Effector memory CD8-positive, alpha-beta T cell (primary cell): ENCODE data around the gene HAUS1.
"Not testable (repeated sequence)": the region's sequence is repeated elsewhere in the genome, so short reads cannot be mapped to it uniquely, and the experiment has no call there.

Experiments used
- ATAC-seq: fragments of 150-1000 bp; cut with Tn5 transposase; replicated peaks from 2 replicates; pipeline ENCODE4 v1.10.0; 2021; ENCODE audit warnings: mild to moderate bottlenecking, moderate library complexity
- DNase-seq, 3 experiments: peaks; one replicate each; pipeline ENCODE4 v3.0.0; 2021
- H3K27ac Mint-ChIP-seq, 2 donors: one replicate each; pipeline ENCODE4 v1.8.0; 2022; ENCODE audit warnings: mild to moderate bottlenecking in 2 of 2, mixed read lengths in 2 of 2, moderate library complexity in 2 of 2
- H3K27me3 Mint-ChIP-seq, 2 donors: one replicate each; pipeline ENCODE4 v1.8.0; 2022; ENCODE audit warnings: mixed read lengths in 2 of 2
- H3K36me3 Mint-ChIP-seq: one replicate; pipeline ENCODE4 v1.8.0; 2022; ENCODE audit warnings: mild to moderate bottlenecking, moderate library complexity, mixed read lengths; ENCODE audit not compliant: insufficient read depth
- H3K4me1 Mint-ChIP-seq, 2 donors: one replicate each; pipeline ENCODE4 v1.8.0; 2022; ENCODE audit warnings: low read depth in 2 of 2, mixed read lengths in 2 of 2
- H3K4me3 Mint-ChIP-seq, 2 donors: one replicate each; pipeline ENCODE4 v1.8.0; 2022; ENCODE audit warnings: mild to moderate bottlenecking in 2 of 2, mixed read lengths in 2 of 2, moderate library complexity in 2 of 2
- H3K9me3 Mint-ChIP-seq, 2 donors: one replicate each; pipeline ENCODE4 v1.8.0; 2022; ENCODE audit warnings: mixed read lengths in 2 of 2

HAUS1 gene

DNA sequence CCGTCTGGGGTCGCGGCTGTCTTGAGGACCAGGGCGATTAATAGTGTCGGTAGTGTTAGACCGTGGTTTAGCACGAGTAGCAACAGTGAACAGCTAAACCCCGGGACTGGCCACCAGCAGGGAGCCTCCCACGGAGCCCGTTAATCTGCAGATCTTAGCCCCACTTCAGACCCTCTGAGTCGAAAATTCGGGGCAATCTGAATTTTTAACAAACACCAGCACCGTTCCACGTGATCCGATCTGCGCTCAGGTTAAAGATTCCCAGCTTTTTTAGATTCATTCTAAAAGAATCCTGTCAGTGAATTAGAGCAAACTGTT lies 5.6 kb upstream of the HAUS1 start:
- H3K4me3 Mint-ChIP-seq, result peak overlapping the region; percentile 93 to 96

DNA sequence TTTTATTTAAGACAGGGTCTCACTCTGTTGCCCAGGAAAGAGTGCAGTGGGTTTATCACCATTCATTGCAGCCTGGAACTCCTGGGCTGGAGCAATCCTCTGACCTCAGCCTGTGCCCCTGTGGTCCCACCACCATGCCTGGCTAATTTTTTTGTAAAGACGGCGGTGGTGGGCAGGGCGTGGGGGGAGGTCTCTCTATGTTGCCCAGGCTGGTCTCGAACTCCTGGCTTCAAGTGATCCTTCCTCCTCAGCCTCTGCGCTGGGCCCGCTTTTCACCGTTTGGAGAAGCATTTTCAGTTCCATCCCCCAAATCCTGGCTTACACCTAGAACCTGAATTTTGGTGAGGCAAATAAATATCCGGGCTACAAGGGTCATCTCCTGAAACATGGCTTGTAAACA lies 4.7 kb upstream of the HAUS1 start:
- no peak overlapping the region for H3K4me3 Mint-ChIP-seq
- no peak for ATAC-seq
- no peak for DNase-seq
- peaks cover 17% of the 10 kb centered on the region in 2 donors for H3K4me1 Mint-ChIP-seq
- no peaks in the 10 kb centered on the region for H3K27me3 Mint-ChIP-seq
- H3K9me3 Mint-ChIP-seq, result no peaks in the 10 kb centered on the region
- no peak overlapping the region for H3K27ac Mint-ChIP-seq
- peaks cover 19% of the 10 kb centered on the region for H3K36me3 Mint-ChIP-seq

More for the DNA sequence above, 5.6 kb upstream of the HAUS1 start:
- ATAC-seq (no peak), DNase-seq (no peak)
- Mint-ChIP-seq H3K27ac (peak overlapping the region; percentile 95 to 98), H3K27me3 (no peaks in the 10 kb centered on the region), H3K36me3 (peaks cover 28% of the 10 kb centered on the region), H3K4me1 (peaks cover 18 to 20% of the 10 kb centered on the region in 2 donors), H3K9me3 (no peaks in the 10 kb centered on the region)

DNA sequence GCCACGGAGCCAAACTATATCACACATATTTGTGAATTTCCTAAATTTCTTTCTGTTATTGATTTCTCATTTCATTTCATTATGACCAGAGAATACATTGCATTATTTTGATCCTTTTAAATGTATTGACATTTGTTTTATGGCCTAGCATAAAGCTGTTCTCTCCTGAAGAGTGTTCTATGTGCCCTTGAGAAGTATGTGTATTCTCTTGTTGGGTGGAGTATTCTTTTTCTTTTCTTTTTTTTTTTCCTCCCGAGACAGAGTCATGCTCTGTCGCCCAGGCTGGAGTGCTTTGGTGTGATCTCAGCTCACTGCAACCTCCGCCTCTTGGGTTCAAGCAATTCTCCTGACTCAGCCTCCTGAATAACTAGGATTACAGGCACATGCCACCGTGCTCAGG lies 5.2 kb downstream of the HAUS1 start:
- H3K9me3 Mint-ChIP-seq, result no peaks in the 10 kb centered on the region
- H3K36me3 Mint-ChIP-seq, result peaks cover 5% of the 10 kb centered on the region
- no peak overlapping the region for H3K4me3 Mint-ChIP-seq
- H3K27ac Mint-ChIP-seq, result no peak overlapping the region
- DNase-seq (no peak), ATAC-seq (no peak)
- peaks cover 10 to 16% of the 10 kb centered on the region in 2 donors for H3K4me1 Mint-ChIP-seq
- no peaks in the 10 kb centered on the region for H3K27me3 Mint-ChIP-seq

DNA sequence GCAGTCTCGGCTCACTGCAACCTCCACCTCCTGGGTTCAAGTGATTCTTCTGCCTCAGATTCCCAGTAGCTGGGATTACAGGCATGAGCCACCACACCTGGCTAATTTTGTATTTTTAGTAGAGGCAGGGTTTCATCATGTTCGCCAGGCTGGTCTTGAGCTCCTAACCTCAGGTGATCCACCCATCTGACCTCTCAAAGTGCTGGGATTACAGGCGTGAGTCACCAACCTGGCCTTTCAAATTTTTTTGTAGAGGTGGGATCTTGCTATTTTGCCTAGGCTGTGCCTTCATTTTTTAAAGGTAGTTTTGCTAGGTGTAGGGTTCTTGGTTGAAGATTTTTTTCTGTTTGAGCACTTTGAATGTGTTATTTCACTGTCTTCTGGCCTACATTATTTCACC lies 6.2 kb downstream of the HAUS1 start:
- Mint-ChIP-seq H3K4me1 (peaks cover 4 to 9% of the 10 kb centered on the region in 2 donors), H3K9me3 (no peaks in the 10 kb centered on the region), H3K27ac (peak overlapping the region in 1 of 2 donors; percentile 52), H3K36me3 (peaks cover 13% of the 10 kb centered on the region), H3K4me3 (no peak overlapping the region), H3K27me3 (no peaks in the 10 kb centered on the region)
- ATAC-seq (no peak), DNase-seq (no peak)

DNA sequence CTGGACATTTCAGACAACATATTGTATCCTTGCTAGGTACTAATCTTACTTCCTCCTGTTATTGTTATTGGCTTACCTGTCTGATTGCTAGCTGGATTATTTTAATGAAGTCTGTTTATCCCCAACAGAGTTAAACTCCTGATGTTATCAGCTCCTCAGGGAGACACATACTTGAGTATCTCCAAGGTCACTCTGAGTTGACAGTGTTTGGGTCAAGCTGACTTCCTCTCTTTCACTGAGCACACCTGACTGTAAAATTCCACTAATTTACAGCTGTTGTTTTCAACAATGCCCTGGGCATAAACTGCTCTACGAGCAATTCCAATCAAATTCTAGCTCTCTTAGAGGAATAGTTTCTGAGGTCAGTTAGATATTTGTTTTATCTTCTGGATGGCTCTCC lies 9.6 kb downstream of the HAUS1 start:
- no peaks in the 10 kb centered on the region for H3K9me3 Mint-ChIP-seq
- H3K36me3 Mint-ChIP-seq, result peaks cover 27% of the 10 kb centered on the region
- no peaks in the 10 kb centered on the region for H3K27me3 Mint-ChIP-seq
- no peak overlapping the region for H3K4me3 Mint-ChIP-seq
- DNase-seq, result no peak
- ATAC-seq, result no peak
- no peak overlapping the region for H3K27ac Mint-ChIP-seq
- peaks cover 0 to under 1% of the 10 kb centered on the region in 2 donors for H3K4me1 Mint-ChIP-seq

DNA sequence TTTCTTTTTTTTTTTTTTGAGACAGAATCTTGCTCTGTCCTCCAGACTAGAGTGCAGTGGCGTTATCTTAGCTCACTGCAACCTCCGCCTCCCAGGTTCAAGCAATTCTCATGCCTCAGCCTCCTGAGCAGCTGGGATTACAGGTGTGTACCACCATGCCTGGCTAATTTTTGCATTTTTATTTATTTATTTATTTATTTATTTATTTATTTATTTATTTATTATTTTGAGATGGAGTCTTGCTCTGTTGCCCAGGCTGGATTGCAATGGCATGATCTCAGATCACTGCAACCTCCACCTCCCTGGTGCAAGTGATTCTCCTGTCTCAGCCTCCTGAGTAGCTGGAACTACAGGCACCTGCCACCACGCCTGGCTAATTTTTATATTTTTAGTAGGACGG lies 22.4 kb downstream of the HAUS1 start:
- not testable (repeated sequence) for H3K4me3 Mint-ChIP-seq, ATAC-seq, H3K9me3 Mint-ChIP-seq, H3K27ac Mint-ChIP-seq, H3K27me3 Mint-ChIP-seq, H3K4me1 Mint-ChIP-seq, DNase-seq
- H3K36me3 Mint-ChIP-seq, result peaks cover 67% of the 10 kb centered on the region

DNA sequence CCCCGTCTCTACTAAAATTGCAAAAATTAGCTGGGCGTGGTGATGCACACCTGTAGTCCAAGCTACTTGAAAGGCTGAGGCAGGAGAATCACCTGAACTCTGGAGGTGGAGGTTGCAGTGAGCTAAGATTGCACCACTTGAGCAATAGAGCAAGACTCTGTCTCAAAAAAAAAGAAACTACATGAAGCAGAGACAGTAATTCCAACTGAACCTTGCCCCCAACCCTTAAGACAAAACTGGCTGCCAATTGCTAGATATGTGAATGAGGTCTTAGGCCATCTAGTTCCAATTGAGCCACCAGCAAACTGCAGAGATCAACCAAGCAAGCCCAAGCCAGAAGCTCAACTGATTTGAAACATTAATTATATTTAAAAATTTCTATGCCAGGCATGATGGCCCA lies 25.9 kb downstream of the HAUS1 start:
- no peak for DNase-seq
- H3K4me3 Mint-ChIP-seq, result no peak overlapping the region
- no peaks in the 10 kb centered on the region for H3K9me3 Mint-ChIP-seq
- ATAC-seq, result no peak
- H3K4me1 Mint-ChIP-seq, result no peaks in the 10 kb centered on the region
- no peaks in the 10 kb centered on the region for H3K27me3 Mint-ChIP-seq
- peaks cover 40% of the 10 kb centered on the region for H3K36me3 Mint-ChIP-seq
- H3K27ac Mint-ChIP-seq, result no peak overlapping the region

DNA sequence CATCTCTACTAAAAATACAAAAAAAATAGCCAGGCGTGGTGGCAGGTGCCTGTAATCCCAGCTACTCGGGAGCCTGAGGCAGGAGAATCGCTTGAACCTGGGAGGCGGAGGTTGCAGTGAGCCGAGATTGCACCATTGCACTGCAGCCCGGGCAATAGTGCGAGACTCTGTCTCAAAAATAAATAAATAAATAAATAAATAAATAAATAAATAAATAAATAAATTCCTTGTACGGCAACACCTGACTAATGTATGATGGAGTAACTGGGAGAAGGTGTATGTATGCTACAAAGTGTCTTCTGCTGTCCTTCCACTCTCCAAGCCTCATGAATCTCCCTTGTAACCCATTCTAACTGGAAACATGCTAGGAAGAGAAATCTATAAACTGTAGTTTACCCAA lies 26.4 kb downstream of the HAUS1 start:
- H3K36me3 Mint-ChIP-seq, result peaks cover 35% of the 10 kb centered on the region
- H3K4me3 Mint-ChIP-seq, H3K27ac Mint-ChIP-seq, H3K27me3 Mint-ChIP-seq, DNase-seq, H3K4me1 Mint-ChIP-seq, H3K9me3 Mint-ChIP-seq, ATAC-seq: not testable (repeated sequence)

DNA sequence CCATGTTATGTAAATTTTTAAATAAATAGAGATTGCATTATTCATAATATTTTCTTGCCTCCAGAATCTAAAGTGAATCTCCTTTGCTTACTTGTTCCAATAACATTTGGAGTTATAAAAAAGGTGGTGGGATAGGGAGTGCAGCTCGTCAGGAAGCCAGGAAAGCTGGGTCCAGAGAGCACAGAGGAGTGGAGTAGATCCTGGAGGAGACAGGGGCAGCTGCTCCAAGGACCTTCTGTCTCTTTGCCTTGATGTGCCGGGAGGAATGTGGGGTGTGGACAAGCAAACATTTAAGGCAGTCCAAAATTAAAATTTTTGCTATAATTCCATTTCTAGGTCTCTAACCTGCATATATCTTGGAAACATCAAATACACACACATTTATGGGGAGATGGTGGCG lies 29.3 kb downstream of the HAUS1 start:
- H3K36me3 Mint-ChIP-seq, result peaks cover 13% of the 10 kb centered on the region
- no peak for DNase-seq
- H3K4me1 Mint-ChIP-seq, result no peaks in the 10 kb centered on the region
- H3K27me3 Mint-ChIP-seq, result no peaks in the 10 kb centered on the region
- H3K27ac Mint-ChIP-seq, result no peak overlapping the region
- no peak for ATAC-seq
- no peaks in the 10 kb centered on the region for H3K9me3 Mint-ChIP-seq
- H3K4me3 Mint-ChIP-seq, result no peak overlapping the region

DNA sequence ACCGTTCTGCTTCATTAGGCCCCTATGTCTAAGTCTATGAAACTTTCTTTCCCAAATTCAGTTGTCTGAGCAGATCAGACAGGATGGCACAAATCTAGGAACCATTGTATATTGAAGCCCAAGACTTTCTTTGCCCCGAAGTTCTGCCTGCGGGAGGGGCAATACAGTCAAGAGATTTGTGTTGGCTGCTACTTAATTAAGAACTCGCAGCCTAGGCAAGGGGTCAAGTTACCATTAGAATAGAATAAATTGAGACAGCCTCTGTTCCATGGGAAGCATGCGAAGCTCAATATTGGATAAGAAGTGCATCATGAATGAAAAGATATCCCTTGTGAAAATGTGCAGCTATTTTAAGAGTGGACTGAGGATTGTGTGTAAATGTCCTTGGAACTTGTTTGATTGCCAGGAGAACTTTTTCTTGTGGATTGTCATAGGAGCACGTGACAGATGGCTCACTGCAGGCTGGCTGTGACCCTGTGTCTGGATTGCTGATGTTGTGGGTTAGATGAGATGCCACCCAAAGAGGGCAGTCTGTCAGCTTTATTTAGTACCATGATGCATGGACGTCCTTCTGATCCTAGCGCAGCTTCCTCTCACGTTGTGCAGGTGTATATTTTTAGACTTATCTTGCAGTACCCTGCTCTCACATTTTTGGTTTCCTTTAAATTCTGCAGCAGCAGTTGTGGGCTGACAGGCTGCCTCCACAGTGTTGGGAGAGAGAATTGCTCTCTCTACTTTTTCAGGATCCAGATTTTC lies 30.9 kb downstream of the HAUS1 start:
- ATAC-seq (no peak), DNase-seq (no peak)
- H3K4me3 Mint-ChIP-seq, result no peak overlapping the region
- H3K4me1 Mint-ChIP-seq, result no peaks in the 10 kb centered on the region
- H3K9me3 Mint-ChIP-seq, result no peaks in the 10 kb centered on the region
- no peaks in the 10 kb centered on the region for H3K27me3 Mint-ChIP-seq
- no peaks in the 10 kb centered on the region for H3K36me3 Mint-ChIP-seq
- no peak overlapping the region for H3K27ac Mint-ChIP-seq

DNA sequence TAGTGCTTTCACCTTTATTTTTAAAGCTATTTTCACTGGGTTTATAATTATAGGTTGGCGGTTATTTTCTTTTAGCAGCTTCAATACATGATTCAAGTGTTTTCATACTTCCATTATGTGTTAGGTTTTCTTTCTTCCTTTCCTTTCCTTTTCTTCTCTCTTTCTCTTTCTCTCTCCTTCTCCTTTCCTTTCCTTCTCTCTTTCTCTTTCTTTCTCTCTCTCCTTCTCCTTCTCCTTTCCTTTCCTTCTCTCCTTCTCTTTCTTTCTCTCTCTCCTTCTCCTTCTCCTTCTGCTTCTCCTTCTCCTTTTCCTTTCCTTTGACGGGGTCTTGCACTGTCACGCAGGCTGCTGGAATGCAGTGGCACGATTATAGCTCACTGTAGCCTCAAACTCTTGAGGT lies 36.0 kb downstream of the HAUS1 start:
- no peaks in the 10 kb centered on the region for H3K36me3 Mint-ChIP-seq
- H3K9me3 Mint-ChIP-seq, result no peaks in the 10 kb centered on the region
- no peaks in the 10 kb centered on the region for H3K4me1 Mint-ChIP-seq
- no peaks in the 10 kb centered on the region for H3K27me3 Mint-ChIP-seq
- ATAC-seq, result no peak
- no peak overlapping the region for H3K4me3 Mint-ChIP-seq
- no peak overlapping the region for H3K27ac Mint-ChIP-seq
- no peak for DNase-seq

DNA sequence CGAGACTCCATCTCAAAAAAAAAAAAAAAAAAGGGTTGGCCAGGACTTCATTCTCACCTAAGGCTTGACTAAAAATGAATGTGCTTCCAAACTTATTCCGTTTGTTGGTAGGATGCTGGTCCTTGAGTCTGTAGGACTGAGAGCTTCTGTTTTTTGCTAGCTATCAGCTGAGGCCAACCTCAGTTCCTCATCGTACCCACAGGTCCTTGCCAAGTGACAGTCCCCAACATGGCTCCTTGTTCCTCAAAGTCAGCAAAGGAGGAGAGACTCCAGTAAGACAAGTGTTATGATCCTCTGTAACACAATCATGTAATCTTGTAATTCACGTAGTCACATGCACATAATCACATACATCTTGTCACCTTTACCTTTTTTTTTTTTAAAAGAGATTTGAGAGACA lies 37.0 kb downstream of the HAUS1 start:
- DNase-seq (no peak), ATAC-seq (no peak)
- no peaks in the 10 kb centered on the region for H3K36me3 Mint-ChIP-seq
- no peak overlapping the region for H3K27ac Mint-ChIP-seq
- H3K4me1 Mint-ChIP-seq, result no peaks in the 10 kb centered on the region
- no peaks in the 10 kb centered on the region for H3K9me3 Mint-ChIP-seq
- H3K27me3 Mint-ChIP-seq, result no peaks in the 10 kb centered on the region
- H3K4me3 Mint-ChIP-seq, result no peak overlapping the region

DNA sequence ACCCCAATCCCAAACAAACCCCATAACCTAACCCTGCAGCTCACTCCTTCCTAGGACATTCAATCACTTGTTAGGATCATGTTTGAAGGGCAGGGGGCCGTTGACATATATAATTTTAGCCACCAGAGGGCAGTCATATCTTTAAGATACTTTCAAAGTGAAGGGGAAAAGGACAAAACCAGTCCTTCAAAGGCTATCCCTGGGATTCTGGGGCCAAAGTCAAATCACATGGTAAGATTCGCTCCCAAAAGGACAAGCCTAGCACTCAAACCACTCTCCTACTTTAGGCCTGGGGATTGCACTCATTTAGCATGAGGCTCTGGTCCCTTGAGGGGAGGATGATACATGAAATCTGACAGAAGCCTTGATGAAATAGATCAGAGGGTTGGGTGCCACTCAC lies 44.6 kb downstream of the HAUS1 start:
- Mint-ChIP-seq H3K27me3 (no peaks in the 10 kb centered on the region), H3K27ac (peak overlapping the region in 1 of 2 donors; percentile 67), H3K4me1 (peaks cover 6 to 13% of the 10 kb centered on the region in 2 donors), H3K4me3 (no peak overlapping the region), H3K9me3 (no peaks in the 10 kb centered on the region), H3K36me3 (no peaks in the 10 kb centered on the region)
- peak; percentile 46 to 58 (median 49) for DNase-seq
- ATAC-seq, result peak; percentile 54

DNA sequence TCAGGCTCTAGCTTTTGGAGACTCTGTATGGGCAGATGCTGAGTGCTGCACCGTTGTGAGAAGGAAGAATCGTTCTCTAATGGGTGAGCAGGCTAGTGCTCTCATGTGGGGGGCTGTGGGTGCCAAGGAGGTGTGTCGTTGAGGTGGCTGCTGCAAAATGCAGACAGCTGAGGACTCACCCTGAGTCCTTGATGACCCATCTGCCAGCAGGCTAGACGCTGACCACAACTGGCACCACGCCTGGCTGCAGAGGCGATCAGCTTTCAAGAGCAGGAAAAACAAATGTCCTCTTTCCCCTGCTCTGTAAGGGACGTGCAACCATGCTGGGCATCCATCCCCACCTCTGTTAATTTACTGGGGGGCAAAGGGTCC lies 48.2 kb downstream of the HAUS1 start:
- Mint-ChIP-seq H3K9me3 (no peaks in the 10 kb centered on the region), H3K4me1 (peaks cover 28 to 42% of the 10 kb centered on the region in 2 donors), H3K27me3 (no peaks in the 10 kb centered on the region), H3K36me3 (no peaks in the 10 kb centered on the region), H3K27ac (no peak overlapping the region), H3K4me3 (no peak overlapping the region)
- ATAC-seq (no peak), DNase-seq (no peak)
